Trophoblast cell (in vitro differentiated cells and primary cell): ENCODE data around the gene VPS51.

ENCODE experiments used
- DNase-seq, 2 donors: peaks; one replicate each; pipeline ENCODE4 v3.0.0-alpha.2; 2016
- H2AFZ ChIP-seq: 2 replicates; pipeline ENCODE4 v1.6.1; 2013; ENCODE audit warnings: low read length, moderate library complexity, mild to moderate bottlenecking; ENCODE audit not compliant: insufficient read depth, poor library complexity
- H2AK5ac ChIP-seq: 2 replicates; pipeline ENCODE4 v1.6.1; 2013; ENCODE audit warnings: mild to moderate bottlenecking, low read length
- H2BK120ac ChIP-seq: 2 replicates; pipeline ENCODE4 v1.6.1; 2013; ENCODE audit warnings: low read length, mild to moderate bottlenecking, moderate library complexity; ENCODE audit not compliant: insufficient read depth, poor library complexity
- H2BK12ac ChIP-seq: 2 replicates; pipeline ENCODE4 v1.6.1; 2013; ENCODE audit warnings: mild to moderate bottlenecking, low read length, moderate library complexity
- H2BK5ac ChIP-seq: 2 replicates; pipeline ENCODE4 v1.6.1; 2013; ENCODE audit warnings: low read length, low read depth, moderate library complexity, mild to moderate bottlenecking; ENCODE audit not compliant: poor library complexity
- H3K14ac ChIP-seq: 2 replicates; pipeline ENCODE4 v1.6.1; 2013; ENCODE audit warnings: mild to moderate bottlenecking, low read length
- H3K18ac ChIP-seq: 2 replicates; pipeline ENCODE4 v1.6.1; 2013; ENCODE audit warnings: mild to moderate bottlenecking, low read length
- H3K23ac ChIP-seq: 2 replicates; pipeline ENCODE4 v1.6.1; 2013; ENCODE audit warnings: low read length
- H3K27ac ChIP-seq: 2 replicates; pipeline ENCODE4 v1.5.1; 2013; ENCODE audit warnings: low read depth, mild to moderate bottlenecking, inconsistent platforms, low read length, moderate library complexity
- H3K27me3 ChIP-seq: 2 replicates; pipeline ENCODE4 v1.6.1; 2013; ENCODE audit warnings: inconsistent platforms, mild to moderate bottlenecking, low read length, moderate library complexity; ENCODE audit not compliant: insufficient read depth
- H3K36me3 ChIP-seq, 2 experiments: 1 replicate in 1 of 2; 2 replicates in 1 of 2; pipeline ENCODE4 v1.6.1; 2013; ENCODE audit warnings: low read length in 2 of 2, mild to moderate bottlenecking in 2 of 2, moderate library complexity in 1 of 2; ENCODE audit not compliant: insufficient read depth in 2 of 2, control insufficient read depth in 1 of 2
- H3K4ac ChIP-seq: 2 replicates; pipeline ENCODE4 v1.6.1; 2013; ENCODE audit warnings: low read depth, mild to moderate bottlenecking, low read length, moderate library complexity
- H3K4me1 ChIP-seq, 2 experiments: 1 replicate in 1 of 2; 2 replicates in 1 of 2; pipeline ENCODE4 v1.6.1; 2013; ENCODE audit warnings: low read length in 2 of 2, mild to moderate bottlenecking in 2 of 2, moderate library complexity in 1 of 2; ENCODE audit not compliant: insufficient read depth in 2 of 2, control insufficient read depth in 1 of 2
- H3K4me2 ChIP-seq: 2 replicates; pipeline ENCODE4 v1.6.1; 2013; ENCODE audit warnings: inconsistent platforms, mild to moderate bottlenecking, low read length, moderate library complexity
- H3K4me3 ChIP-seq: 2 replicates; pipeline ENCODE4 v1.5.1; 2013; ENCODE audit warnings: mild to moderate bottlenecking, low read depth, low read length, inconsistent platforms
- H3K79me1 ChIP-seq: one replicate; pipeline ENCODE4 v1.6.1; 2013; ENCODE audit warnings: low read length
- H3K79me2 ChIP-seq: 2 replicates; pipeline ENCODE4 v1.6.1; 2013; ENCODE audit warnings: low read length, mild to moderate bottlenecking; ENCODE audit not compliant: control insufficient read depth, insufficient read depth, poor library complexity
- H3K9ac ChIP-seq: 2 replicates; pipeline ENCODE4 v1.6.1; 2013; ENCODE audit warnings: mild to moderate bottlenecking, low read length
- H3K9me3 ChIP-seq: 2 replicates; pipeline ENCODE4 v1.6.1; 2013; ENCODE audit warnings: low read depth, mild to moderate bottlenecking, control low read depth, inconsistent platforms, low read length; ENCODE audit not compliant: insufficient read depth
- H4K12ac ChIP-seq: 2 replicates; pipeline ENCODE4 v1.6.1; 2013; ENCODE audit warnings: low read depth, mild to moderate bottlenecking, low read length, moderate library complexity
- H4K8ac ChIP-seq: 2 replicates; pipeline ENCODE4 v1.6.1; 2013; ENCODE audit warnings: low read depth, mild to moderate bottlenecking, low read length, moderate library complexity
- H4K91ac ChIP-seq: one replicate; pipeline ENCODE4 v1.6.1; 2013; ENCODE audit warnings: low read depth, mild to moderate bottlenecking, low read length, moderate library complexity
- WGBS: extraction: QIAGEN DNeasy Blood & Tissue Kit; methylation state at CpG from one replicate; pipeline ENCODE4 v1.1.7; 2013; ENCODE audit warnings: missing lambda C conversion rate; ENCODE audit not compliant: insufficient read length, insufficient coverage; ENCODE audit errors: extremely low coverage; 5-methylcytosine and 5-hydroxymethylcytosine counted together

The VPS51 gene

DNA sequence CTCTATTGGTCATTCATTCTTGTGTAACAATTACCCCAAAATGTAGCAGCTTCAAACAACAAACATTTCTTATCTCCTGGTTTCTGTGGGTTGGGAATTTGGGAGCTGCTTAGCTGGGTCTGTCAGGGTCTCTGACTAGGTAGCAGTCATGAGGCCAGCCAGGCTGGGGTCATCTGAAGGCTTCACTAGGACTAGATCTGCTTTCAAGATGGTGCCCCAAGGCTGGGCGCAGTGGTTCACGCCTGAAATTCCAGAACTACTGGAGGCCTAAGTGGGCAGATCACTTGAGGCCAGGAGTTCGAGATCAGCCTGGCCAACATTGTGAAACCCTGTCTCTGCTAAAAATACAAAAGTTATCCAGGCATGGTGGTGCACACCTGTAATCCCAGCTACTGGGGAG, 60.9 kb downstream of the VPS51 start:
- Histone ChIP-seq H2BK120ac (no peak overlapping the region), H3K9ac (no peak overlapping the region), H3K4me1 (peaks cover 2% of the 10 kb centered on the region in 2 experiments), H4K8ac (no peak overlapping the region), H3K18ac (no peak overlapping the region), H3K79me2 (no peaks in the 10 kb centered on the region), H3K9me3 (no peaks in the 10 kb centered on the region), H3K27ac (no peak overlapping the region), H2AK5ac (no peak overlapping the region), H3K27me3 (no peaks in the 10 kb centered on the region), H4K12ac (no peak overlapping the region), H2BK12ac (no peak overlapping the region), H2BK5ac (no peak overlapping the region), H3K4me3 (no peak overlapping the region), H3K36me3 (no peaks in the 10 kb centered on the region), H4K91ac (no peak overlapping the region), H3K79me1 (no peaks in the 10 kb centered on the region), H2AFZ (no peak overlapping the region), H3K23ac (no peak overlapping the region), H3K4ac (no peak overlapping the region), H3K14ac (no peak overlapping the region), H3K4me2 (no peak overlapping the region)
- DNase-seq: no peak
- WGBS: no CpG with 5 or more reads among the region's 3 CpGs

DNA sequence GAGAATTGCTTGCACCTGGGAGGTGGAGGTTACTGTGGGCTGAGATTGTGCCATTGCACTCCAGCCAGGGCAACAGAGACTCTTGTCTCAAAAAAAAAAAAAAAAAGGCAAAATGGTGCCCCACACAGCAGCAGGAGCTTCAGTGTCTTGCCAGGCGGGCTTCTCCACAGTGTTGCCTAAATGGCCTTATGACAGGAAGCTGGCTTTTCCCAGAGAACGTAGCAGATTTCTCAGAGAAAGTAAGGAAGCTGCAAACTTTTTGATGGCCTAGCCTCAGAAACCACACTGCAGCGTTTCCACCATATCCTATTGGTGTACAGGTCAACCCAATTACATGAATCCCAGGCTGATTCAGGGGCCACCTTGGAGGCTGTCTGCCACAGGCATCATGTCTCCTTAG, 61.3 kb downstream of the VPS51 start:
- H3K4me1 ChIP-seq: peaks cover 2% of the 10 kb centered on the region in 2 experiments
- no peak overlapping the region for H2BK120ac ChIP-seq
- H4K8ac ChIP-seq: no peak overlapping the region
- H4K12ac ChIP-seq: no peak overlapping the region
- no peak overlapping the region for H2BK12ac ChIP-seq
- no peak overlapping the region for H3K4me3 ChIP-seq
- no peaks in the 10 kb centered on the region for H3K79me1 ChIP-seq
- no peaks in the 10 kb centered on the region for H3K36me3 ChIP-seq
- H3K18ac ChIP-seq: no peak overlapping the region
- H3K79me2 ChIP-seq: no peaks in the 10 kb centered on the region
- H3K4me2 ChIP-seq: no peak overlapping the region
- no peak overlapping the region for H3K14ac ChIP-seq
- H3K23ac ChIP-seq: no peak overlapping the region
- no peak overlapping the region for H2BK5ac ChIP-seq
- no peak for DNase-seq
- H3K4ac ChIP-seq: no peak overlapping the region
- H3K9me3 ChIP-seq: no peaks in the 10 kb centered on the region
- no peak overlapping the region for H3K27ac ChIP-seq
- no peak overlapping the region for H4K91ac ChIP-seq
- WGBS: no CpG with 5 or more reads among the region's 3 CpGs
- no peak overlapping the region for H2AK5ac ChIP-seq
- no peaks in the 10 kb centered on the region for H3K27me3 ChIP-seq
- H2AFZ ChIP-seq: no peak overlapping the region
- no peak overlapping the region for H3K9ac ChIP-seq

DNA sequence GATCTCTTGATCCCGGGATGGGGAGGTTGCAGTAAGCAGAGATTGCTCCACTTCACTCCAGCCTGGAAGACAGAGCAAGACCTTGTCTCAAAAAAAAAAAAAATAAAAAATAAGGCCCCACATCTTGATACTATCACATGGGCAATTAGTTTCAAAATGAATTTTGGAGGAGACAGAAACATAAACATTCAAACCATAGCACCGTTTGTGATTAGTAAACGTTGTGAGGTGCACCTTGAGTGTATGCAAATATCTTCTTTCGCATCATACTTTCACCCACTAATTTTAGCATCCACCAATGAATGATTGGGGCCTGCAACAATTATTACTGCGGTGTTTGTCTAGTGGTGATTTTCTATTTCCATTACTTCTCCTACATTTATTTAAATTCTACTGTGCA, 63.0 kb downstream of the VPS51 start:
- H3K14ac ChIP-seq: no peak overlapping the region
- H3K23ac ChIP-seq: no peak overlapping the region
- H3K4me1 ChIP-seq: peaks cover 2% of the 10 kb centered on the region in 2 experiments
- no peaks in the 10 kb centered on the region for H3K36me3 ChIP-seq
- H3K4ac ChIP-seq: no peak overlapping the region
- H3K18ac ChIP-seq: no peak overlapping the region
- no peak overlapping the region for H3K4me3 ChIP-seq
- H3K4me2 ChIP-seq: no peak overlapping the region
- H2BK5ac ChIP-seq: no peak overlapping the region
- no peaks in the 10 kb centered on the region for H3K79me1 ChIP-seq
- no peak overlapping the region for H4K8ac ChIP-seq
- H3K9me3 ChIP-seq: no peaks in the 10 kb centered on the region
- H3K79me2 ChIP-seq: no peaks in the 10 kb centered on the region
- H4K91ac ChIP-seq: no peak overlapping the region
- no peak overlapping the region for H4K12ac ChIP-seq
- no peaks in the 10 kb centered on the region for H3K27me3 ChIP-seq
- H2BK12ac ChIP-seq: no peak overlapping the region
- no peak overlapping the region for H3K27ac ChIP-seq
- H2BK120ac ChIP-seq: no peak overlapping the region
- no peak overlapping the region for H2AFZ ChIP-seq
- H2AK5ac ChIP-seq: no peak overlapping the region
- WGBS: no CpG with 5 or more reads among the region's 5 CpGs
- no peak overlapping the region for H3K9ac ChIP-seq
- DNase-seq: no peak

DNA sequence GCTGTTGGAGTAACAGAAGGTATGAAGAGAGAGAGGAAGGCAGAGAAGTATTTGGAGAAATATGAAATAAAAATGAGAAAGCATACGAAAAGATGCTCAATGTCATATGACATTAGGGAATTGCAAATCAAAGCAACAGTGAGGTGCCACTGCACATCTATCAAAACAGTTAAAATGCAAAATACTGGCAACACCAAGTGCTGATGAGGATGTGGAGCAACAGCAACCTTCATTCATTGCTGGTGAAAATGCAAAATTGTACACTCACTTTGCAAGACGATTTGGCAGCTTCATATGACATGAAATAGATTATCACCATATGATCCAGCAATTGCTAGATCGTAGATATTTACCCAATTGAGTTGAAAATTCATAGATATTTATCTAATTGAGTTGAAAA, 64.6 kb downstream of the VPS51 start:
- H3K79me1 ChIP-seq: no peaks in the 10 kb centered on the region
- H3K23ac ChIP-seq: no peak overlapping the region
- no peak overlapping the region for H3K4me3 ChIP-seq
- no peak overlapping the region for H2BK12ac ChIP-seq
- no peak overlapping the region for H4K12ac ChIP-seq
- no peak overlapping the region for H3K18ac ChIP-seq
- peak overlapping the region; percentile 29 for H3K27ac ChIP-seq
- H4K8ac ChIP-seq: no peak overlapping the region
- no peaks in the 10 kb centered on the region for H3K79me2 ChIP-seq
- no peak overlapping the region for H3K4ac ChIP-seq
- no CpG with 5 or more reads among the region's 3 CpGs for WGBS
- H2AFZ ChIP-seq: no peak overlapping the region
- H4K91ac ChIP-seq: no peak overlapping the region
- no peak overlapping the region for H2AK5ac ChIP-seq
- no peak for DNase-seq
- H3K14ac ChIP-seq: no peak overlapping the region
- H3K4me2 ChIP-seq: no peak overlapping the region
- no peaks in the 10 kb centered on the region for H3K36me3 ChIP-seq
- no peak overlapping the region for H2BK5ac ChIP-seq
- peaks cover 2% of the 10 kb centered on the region in 2 experiments for H3K4me1 ChIP-seq
- H3K9ac ChIP-seq: no peak overlapping the region
- H2BK120ac ChIP-seq: no peak overlapping the region
- H3K27me3 ChIP-seq: no peaks in the 10 kb centered on the region
- H3K9me3 ChIP-seq: no peaks in the 10 kb centered on the region
